Neural cell (in vitro differentiated cells): Measurements from ENCODE around the gene FHOD1. TPM values are rescaled to one million over a fixed set of nuclear protein-coding genes. Genes with fewer than 3 reads are reported as not detected.

Experiments used
- H2AFZ ChIP-seq: fragments of 200-600, 300-800 bp; sonication (generic), shearing (Covaris generic); 2 replicates; pipeline ENCODE4 v1.6.0; 2014; ENCODE audit warnings: low read depth, mild to moderate bottlenecking, antibody characterized with exemption, low read length, moderate library complexity
- H3F3A ChIP-seq: fragments of 200-600 bp; shearing (Covaris generic); 2 replicates; pipeline ENCODE4 v1.6.1; 2016; ENCODE audit warnings: mild to moderate bottlenecking, moderate library complexity, mixed read lengths, antibody characterized with exemption, low read length; ENCODE audit not compliant: insufficient read depth, poor library complexity, severe bottlenecking
- H3K27ac ChIP-seq: fragments of 200-600, 300-800 bp; sonication (generic), shearing (Covaris generic); 2 replicates; pipeline ENCODE4 v1.5.1; 2014; ENCODE audit warnings: mild to moderate bottlenecking, low read length, moderate library complexity
- H3K27me3 ChIP-seq: fragments of 300-800, 200-600 bp; sonication (generic), shearing (Covaris generic); 2 replicates; pipeline ENCODE4 v1.6.0; 2014; ENCODE audit warnings: mild to moderate bottlenecking, low read depth, low read length, moderate library complexity; ENCODE audit not compliant: insufficient read depth
- H3K36me3 ChIP-seq: fragments of 300-800, 200-600 bp; sonication (generic), shearing (Covaris generic); 2 replicates; pipeline ENCODE4 v1.5.1; 2014; ENCODE audit warnings: mild to moderate bottlenecking, antibody characterized with exemption, low read length, moderate library complexity; ENCODE audit not compliant: insufficient read depth
- H3K4me2 ChIP-seq: fragments of 300-800, 200-600 bp; sonication (generic), shearing (Covaris generic); 2 replicates; pipeline ENCODE4 v1.6.0; 2014; ENCODE audit warnings: mild to moderate bottlenecking, low read length
- H3K4me3 ChIP-seq: fragments of 300-800, 200-600 bp; sonication (generic), shearing (Covaris generic); 2 replicates; pipeline ENCODE4 v1.5.1; 2014; ENCODE audit warnings: mild to moderate bottlenecking, low read length, moderate library complexity
- H3K79me2 ChIP-seq: fragments of 200-600 bp; shearing (Covaris generic); replicated peaks from 2 replicates; pipeline ENCODE4 v1.6.0; 2014; ENCODE audit warnings: mild to moderate bottlenecking, low read length, moderate library complexity; ENCODE audit not compliant: insufficient read depth
- H3K9ac ChIP-seq: fragments of 300-800, 200-600 bp; sonication (generic), shearing (Covaris generic); 2 replicates; pipeline ENCODE4 v1.6.1; 2016; ENCODE audit warnings: mild to moderate bottlenecking, low read length, mixed read lengths
- H3K9me2 ChIP-seq: fragments of 200-600 bp; shearing (Covaris generic); 2 replicates; pipeline ENCODE4 v1.6.1; 2016; ENCODE audit warnings: mild to moderate bottlenecking, low read length, mixed read lengths; ENCODE audit not compliant: insufficient read depth
- H3K9me3 ChIP-seq: fragments of 200-600, 300-800 bp; sonication (generic), shearing (Covaris generic); 2 replicates; pipeline ENCODE4 v1.6.1; 2016; ENCODE audit warnings: mild to moderate bottlenecking, mixed run types, low read length, moderate library complexity, mixed read lengths
- H4K20me1 ChIP-seq: fragments of 200-600 bp; shearing (Covaris generic); 2 replicates; pipeline ENCODE4 v1.6.1; 2016; ENCODE audit warnings: mild to moderate bottlenecking, mixed run types; ENCODE audit not compliant: insufficient read depth
- EP300 ChIP-seq: fragments of 450-650 bp; conservative IDR thresholded peaks from 2 replicates; pipeline ENCODE4 v1.6.1; 2014; ENCODE audit warnings: antibody characterized with exemption, mild to moderate bottlenecking, moderate library complexity; ENCODE audit not compliant: poor library complexity, severe bottlenecking
- EZH2 ChIP-seq: fragments of 200-600, 300-800 bp; shearing (Covaris generic), sonication (generic); IDR thresholded peaks from 2 replicates; pipeline ENCODE4 v1.6.1; 2014; ENCODE audit warnings: antibody characterized with exemption, low read length, borderline replicate concordance, mild to moderate bottlenecking; ENCODE audit not compliant: insufficient read depth, poor library complexity, severe bottlenecking
- MXI1 ChIP-seq: fragments of 450-650 bp; conservative IDR thresholded peaks from 2 replicates; pipeline ENCODE4 v1.6.1; 2014; ENCODE audit warnings: antibody characterized with exemption, mild to moderate bottlenecking; ENCODE audit not compliant: poor library complexity, severe bottlenecking
- POLR2AphosphoS5 ChIP-seq: IDR thresholded peaks from 2 replicates; pipeline ENCODE4 v1.6.1; 2012
- RAD21 ChIP-seq: fragments of 450-650 bp; conservative IDR thresholded peaks from 2 replicates; pipeline ENCODE4 v1.6.1; 2014; ENCODE audit warnings: antibody characterized with exemption, mild to moderate bottlenecking, moderate library complexity
- SMC3 ChIP-seq: fragments of 450-650 bp; conservative IDR thresholded peaks from 2 replicates; pipeline ENCODE4 v1.6.1; 2014; ENCODE audit warnings: antibody characterized with exemption, mild to moderate bottlenecking, moderate library complexity; ENCODE audit not compliant: poor library complexity
- TAF1 ChIP-seq: IDR thresholded peaks from 2 replicates; pipeline ENCODE4 v1.6.1; 2012; ENCODE audit warnings: low read depth
- polyA plus RNA-seq: library from polyadenylated mRNA; depleted of rRNA; stranded (reverse); fragments of >200 nt; gene quantifications from 2 replicates; pipeline ENCODE4 v1.2.3, GENCODE V29; 2014
- TF ChIP-seq, protein P1 (sequence below): fragments of 450-650 bp; IDR thresholded peaks from 2 replicates; pipeline ENCODE4 v1.5.1; 2014; ENCODE audit warnings: antibody characterized with exemption, mild to moderate bottlenecking, moderate library complexity; ENCODE audit not compliant: poor library complexity, severe bottlenecking
- TF ChIP-seq, protein P2 (sequence below): IDR thresholded peaks from 2 replicates; pipeline ENCODE4 v1.6.1; 2012; ENCODE audit warnings: borderline replicate concordance

FHOD1 gene
- polyA plus RNA-seq, 1 donor from 2014 or later, result 6.3 TPM

DNA sequence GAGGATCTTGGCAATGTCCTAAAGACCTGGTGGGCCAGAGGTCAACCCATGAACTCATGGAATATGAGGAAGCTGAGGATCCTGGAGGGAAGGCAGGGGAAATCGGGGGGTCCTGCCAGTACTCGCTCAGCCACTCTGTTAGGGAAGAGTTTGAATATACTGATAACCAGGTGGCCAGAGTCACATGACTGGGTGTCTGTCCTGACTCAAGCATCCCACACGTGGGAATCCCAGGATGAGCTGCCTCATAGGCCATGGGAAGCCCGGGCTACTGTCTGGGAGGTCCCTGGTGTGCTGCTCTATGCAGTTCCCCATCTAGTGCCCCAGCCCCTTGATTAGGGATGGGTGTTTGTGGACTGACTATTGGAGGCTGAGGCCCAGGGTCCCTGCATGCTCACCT lies 59.0 kb downstream of the FHOD1 start:
- H3K4me2 ChIP-seq, result no peak overlapping the region
- TF ChIP-seq, protein P1, sequence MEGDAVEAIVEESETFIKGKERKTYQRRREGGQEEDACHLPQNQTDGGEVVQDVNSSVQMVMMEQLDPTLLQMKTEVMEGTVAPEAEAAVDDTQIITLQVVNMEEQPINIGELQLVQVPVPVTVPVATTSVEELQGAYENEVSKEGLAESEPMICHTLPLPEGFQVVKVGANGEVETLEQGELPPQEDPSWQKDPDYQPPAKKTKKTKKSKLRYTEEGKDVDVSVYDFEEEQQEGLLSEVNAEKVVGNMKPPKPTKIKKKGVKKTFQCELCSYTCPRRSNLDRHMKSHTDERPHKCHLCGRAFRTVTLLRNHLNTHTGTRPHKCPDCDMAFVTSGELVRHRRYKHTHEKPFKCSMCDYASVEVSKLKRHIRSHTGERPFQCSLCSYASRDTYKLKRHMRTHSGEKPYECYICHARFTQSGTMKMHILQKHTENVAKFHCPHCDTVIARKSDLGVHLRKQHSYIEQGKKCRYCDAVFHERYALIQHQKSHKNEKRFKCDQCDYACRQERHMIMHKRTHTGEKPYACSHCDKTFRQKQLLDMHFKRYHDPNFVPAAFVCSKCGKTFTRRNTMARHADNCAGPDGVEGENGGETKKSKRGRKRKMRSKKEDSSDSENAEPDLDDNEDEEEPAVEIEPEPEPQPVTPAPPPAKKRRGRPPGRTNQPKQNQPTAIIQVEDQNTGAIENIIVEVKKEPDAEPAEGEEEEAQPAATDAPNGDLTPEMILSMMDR, result no peak
- TF ChIP-seq SMC3, result no peak
- TF ChIP-seq POLR2AphosphoS5, result no peak
- TF ChIP-seq RAD21, result no peak
- no peak for TF ChIP-seq EZH2
- TF ChIP-seq TAF1, result no peak
- TF ChIP-seq, protein P2, sequence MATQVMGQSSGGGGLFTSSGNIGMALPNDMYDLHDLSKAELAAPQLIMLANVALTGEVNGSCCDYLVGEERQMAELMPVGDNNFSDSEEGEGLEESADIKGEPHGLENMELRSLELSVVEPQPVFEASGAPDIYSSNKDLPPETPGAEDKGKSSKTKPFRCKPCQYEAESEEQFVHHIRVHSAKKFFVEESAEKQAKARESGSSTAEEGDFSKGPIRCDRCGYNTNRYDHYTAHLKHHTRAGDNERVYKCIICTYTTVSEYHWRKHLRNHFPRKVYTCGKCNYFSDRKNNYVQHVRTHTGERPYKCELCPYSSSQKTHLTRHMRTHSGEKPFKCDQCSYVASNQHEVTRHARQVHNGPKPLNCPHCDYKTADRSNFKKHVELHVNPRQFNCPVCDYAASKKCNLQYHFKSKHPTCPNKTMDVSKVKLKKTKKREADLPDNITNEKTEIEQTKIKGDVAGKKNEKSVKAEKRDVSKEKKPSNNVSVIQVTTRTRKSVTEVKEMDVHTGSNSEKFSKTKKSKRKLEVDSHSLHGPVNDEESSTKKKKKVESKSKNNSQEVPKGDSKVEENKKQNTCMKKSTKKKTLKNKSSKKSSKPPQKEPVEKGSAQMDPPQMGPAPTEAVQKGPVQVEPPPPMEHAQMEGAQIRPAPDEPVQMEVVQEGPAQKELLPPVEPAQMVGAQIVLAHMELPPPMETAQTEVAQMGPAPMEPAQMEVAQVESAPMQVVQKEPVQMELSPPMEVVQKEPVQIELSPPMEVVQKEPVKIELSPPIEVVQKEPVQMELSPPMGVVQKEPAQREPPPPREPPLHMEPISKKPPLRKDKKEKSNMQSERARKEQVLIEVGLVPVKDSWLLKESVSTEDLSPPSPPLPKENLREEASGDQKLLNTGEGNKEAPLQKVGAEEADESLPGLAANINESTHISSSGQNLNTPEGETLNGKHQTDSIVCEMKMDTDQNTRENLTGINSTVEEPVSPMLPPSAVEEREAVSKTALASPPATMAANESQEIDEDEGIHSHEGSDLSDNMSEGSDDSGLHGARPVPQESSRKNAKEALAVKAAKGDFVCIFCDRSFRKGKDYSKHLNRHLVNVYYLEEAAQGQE, result no peak
- H4K20me1 ChIP-seq, result no peaks in the 10 kb centered on the region
- H3K36me3 ChIP-seq, result no peaks in the 10 kb centered on the region
- H3F3A ChIP-seq, result no peaks in the 10 kb centered on the region
- no peak overlapping the region for H3K4me3 ChIP-seq
- no peaks in the 10 kb centered on the region for H3K27me3 ChIP-seq
- H2AFZ ChIP-seq, result no peak overlapping the region
- no peak overlapping the region for H3K9ac ChIP-seq
- no peaks in the 10 kb centered on the region for H3K9me2 ChIP-seq
- H3K79me2 ChIP-seq, result peaks cover 13% of the 10 kb centered on the region
- H3K9me3 ChIP-seq, result no peaks in the 10 kb centered on the region
- no peak overlapping the region for H3K27ac ChIP-seq

DNA sequence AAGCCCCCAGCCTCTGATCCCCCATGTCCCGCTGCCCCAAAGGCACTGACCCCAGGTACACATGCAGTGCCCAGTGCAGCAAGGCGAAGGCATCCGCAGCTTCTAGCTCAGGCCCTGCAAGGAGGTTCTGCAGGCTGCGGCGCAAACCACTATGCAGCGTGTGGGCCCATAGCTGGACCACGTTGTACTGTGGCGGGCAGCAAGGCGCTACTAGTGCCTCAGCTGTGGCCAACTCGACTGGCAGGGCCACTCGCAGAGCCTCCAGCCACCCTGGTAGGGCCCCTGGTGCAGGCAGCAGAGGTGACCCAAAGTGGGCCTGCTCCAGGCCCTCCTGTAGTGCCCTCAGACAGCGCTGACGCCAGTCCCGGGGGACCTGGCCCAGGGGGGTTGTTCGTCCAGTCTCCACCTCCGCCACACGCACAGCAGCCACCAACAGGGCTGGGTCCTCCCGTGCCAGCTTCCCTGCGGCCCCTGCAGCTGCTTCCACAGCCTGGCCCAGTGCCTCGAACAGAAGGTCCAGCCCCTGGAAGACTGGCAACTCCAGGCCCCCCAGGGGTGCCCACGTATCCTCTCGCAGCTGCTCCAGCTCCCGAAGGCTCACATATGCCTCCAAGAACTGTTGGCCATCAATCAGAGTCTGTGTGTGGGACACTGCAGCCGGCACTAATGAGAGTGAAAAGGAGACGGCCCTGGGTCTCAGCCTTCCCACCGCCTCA lies 59.9 kb downstream of the FHOD1 start:
- no peak for TF ChIP-seq EP300
- TF ChIP-seq, protein P2, result no peak
- no peak for TF ChIP-seq TAF1
- TF ChIP-seq, protein P1, result no peak
- TF ChIP-seq RAD21, result no peak
- TF ChIP-seq MXI1, result no peak
- no peak for TF ChIP-seq SMC3
- TF ChIP-seq POLR2AphosphoS5, result no peak
- TF ChIP-seq EZH2, result no peak
- no peaks in the 10 kb centered on the region for H3K9me3 ChIP-seq
- peaks cover 13% of the 10 kb centered on the region for H3K79me2 ChIP-seq
- H3K4me3 ChIP-seq, result no peak overlapping the region
- H3K9ac ChIP-seq, result no peak overlapping the region
- no peaks in the 10 kb centered on the region for H4K20me1 ChIP-seq
- H3K36me3 ChIP-seq, result no peaks in the 10 kb centered on the region
- no peaks in the 10 kb centered on the region for H3K9me2 ChIP-seq
- H2AFZ ChIP-seq, result no peak overlapping the region
- no peaks in the 10 kb centered on the region for H3K27me3 ChIP-seq
- no peak overlapping the region for H3K4me2 ChIP-seq
- H3K27ac ChIP-seq, result no peak overlapping the region
- H3F3A ChIP-seq, result no peaks in the 10 kb centered on the region
